K562 (cell line): ENCODE measurements around the gene ASB15. TPM values are rescaled to one million over a fixed set of nuclear protein-coding genes. Genes with fewer than 3 reads are reported as not detected.

Experiments used
- CEBPG ChIP-seq, 3 experiments: fragments of 200-800 bp in 1 of 3; sonication (Bioruptor generic) in 1 of 3; sonication (generic) in 1 of 3; formaldehyde crosslinking in 1 of 3; IDR thresholded peaks in 2 of 3; conservative IDR thresholded peaks in 1 of 3; 2 replicates each; pipeline versions ENCODE4 v1.6.1 to v1.8.0; 2016 to 2022; ENCODE audit warnings: missing compliant biosample characterization in 2 of 3, missing genetic modification characterization in 2 of 3, mild to moderate bottlenecking in 1 of 3, missing genetic modification reagents in 1 of 3
- DPF2 ChIP-seq: fragments of 450-650 bp; IDR thresholded peaks from 2 replicates; pipeline ENCODE4 v1.6.1; 2016
- KLF1 ChIP-seq: fragments of 450-650 bp; IDR thresholded peaks from 2 replicates; pipeline ENCODE4 v1.6.1; 2016; ENCODE audit warnings: missing genetic modification characterization, missing compliant biosample characterization
- MEIS2 ChIP-seq: fragments of 450-650 bp; IDR thresholded peaks from 2 replicates; pipeline ENCODE4 v1.6.1; 2014; ENCODE audit warnings: mild to moderate bottlenecking; ENCODE audit not compliant: partially characterized antibody
- POLR2B ChIP-seq: fragments of 450-650 bp; IDR thresholded peaks from 2 replicates; pipeline ENCODE4 v1.6.1; 2018; ENCODE audit warnings: low read depth; ENCODE audit not compliant: partially characterized antibody
- TEAD2 ChIP-seq: fragments of 450-650 bp; IDR thresholded peaks from 2 replicates; pipeline ENCODE4 v1.6.1; 2016; ENCODE audit warnings: missing genetic modification characterization, control low read depth, missing compliant biosample characterization
- ZNF133 ChIP-seq: fragments of 250-450 bp; sonication (Bioruptor Pico); IDR thresholded peaks from 2 replicates; pipeline ENCODE4 v1.4.0; 2020; ENCODE audit warnings: mild to moderate bottlenecking
- polyA plus RNA-seq, 8 experiments: library from polyadenylated mRNA; depleted of rRNA in 4 of 8; stranded (reverse) in 5 of 8; unstranded in 3 of 8; fragments of >200 nt; fragmentation: Nextera tagmentation in 2 of 8; fragmentation: Illumina TruSeq in 1 of 8; extraction: Ambion mirVana in 2 of 8; extraction: Trizol in 1 of 8; gene quantifications; 2 replicates each; pipeline versions ENCODE4 v1.2.1 to v1.2.3, GENCODE V29; 2011 to 2014; ENCODE audit warnings: inconsistent platforms in 1 of 8, missing spikeins in 1 of 8
- total RNA-seq, 7 experiments: library from RNA; depleted of rRNA in 6 of 7; stranded (reverse); fragments of >200 nt in 6 of 7; fragmentation: Illumina TruSeq in 2 of 7; extraction: Trizol in 2 of 7; gene quantifications; 2 replicates each; pipeline versions ENCODE4 v1.2.1 to v1.2.3, GENCODE V29; 2011 to 2021; ENCODE audit warnings: low replicate concordance in 1 of 7
- TF ChIP-seq, protein P1 (sequence below): sonication (generic); IDR thresholded peaks from 2 replicates; pipeline ENCODE4 v1.6.1; 2016
- TF ChIP-seq, protein P2 (sequence below): fragments of 250-450 bp; sonication (Bioruptor Pico); IDR thresholded peaks from 2 replicates; pipeline ENCODE4 v1.8.0; 2021; ENCODE audit warnings: mild to moderate bottlenecking, moderate library complexity
- TF ChIP-seq, protein P3 (sequence below), 2 experiments: IDR thresholded peaks in 1 of 2; conservative IDR thresholded peaks in 1 of 2; 2 replicates each; pipeline ENCODE4 v1.6.1; 2016; ENCODE audit warnings: low read depth in 2 of 2, mild to moderate bottlenecking in 1 of 2, missing compliant biosample characterization in 1 of 2, missing genetic modification characterization in 1 of 2, moderate library complexity in 1 of 2

ASB15 gene
- total and polyA plus RNA-seq, 9 of the 15 experiments (the other 6 are each of a cell fraction or from before 2014, with no cell fraction given), result 0.03 to 0.14 (median 0.04) TPM; not detected in 3

DNA sequence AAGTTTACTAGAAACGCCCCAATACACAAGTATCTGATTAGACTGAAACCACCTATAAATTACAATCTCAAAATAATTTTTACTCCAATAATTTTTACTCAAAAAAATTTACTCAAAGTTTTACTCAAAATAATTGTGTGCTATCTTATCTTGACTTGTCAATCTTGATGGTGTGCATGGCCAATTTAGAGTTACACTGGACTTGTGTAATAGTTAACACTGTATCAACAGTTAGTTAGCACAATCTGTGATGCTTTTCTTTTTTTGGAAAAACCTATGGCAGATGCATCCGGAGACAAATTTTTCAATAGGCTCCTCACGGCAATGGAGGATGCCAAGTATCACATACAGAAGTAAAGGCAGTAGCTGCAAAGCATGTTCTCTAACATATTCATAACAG lies 79.0 kb downstream of the ASB15 start (continued):
- TF ChIP-seq, protein P1, sequence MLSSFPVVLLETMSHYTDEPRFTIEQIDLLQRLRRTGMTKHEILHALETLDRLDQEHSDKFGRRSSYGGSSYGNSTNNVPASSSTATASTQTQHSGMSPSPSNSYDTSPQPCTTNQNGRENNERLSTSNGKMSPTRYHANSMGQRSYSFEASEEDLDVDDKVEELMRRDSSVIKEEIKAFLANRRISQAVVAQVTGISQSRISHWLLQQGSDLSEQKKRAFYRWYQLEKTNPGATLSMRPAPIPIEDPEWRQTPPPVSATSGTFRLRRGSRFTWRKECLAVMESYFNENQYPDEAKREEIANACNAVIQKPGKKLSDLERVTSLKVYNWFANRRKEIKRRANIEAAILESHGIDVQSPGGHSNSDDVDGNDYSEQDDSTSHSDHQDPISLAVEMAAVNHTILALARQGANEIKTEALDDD, result peak; percentile 72
- peak; percentile 18 for TF ChIP-seq POLR2B
- TF ChIP-seq KLF1 (tag), result no peak
- TF ChIP-seq ZNF133, result no peak
- TF ChIP-seq CEBPG (CRISPR knock-in tag; IDR thresholded peaks at IDR 0.05), result no peak
- peak in 1 of 2 experiments; percentile 61; a peak in 3 of 4 replicates for TF ChIP-seq CEBPG (tag; conservative IDR thresholded peaks at IDR 0.05 in 1 of 2, IDR thresholded peaks at IDR 0.05 in 1 of 2)
- TF ChIP-seq DPF2, result peak; percentile 30; the same call in 1 of the 2 replicates
- TF ChIP-seq, protein P2, sequence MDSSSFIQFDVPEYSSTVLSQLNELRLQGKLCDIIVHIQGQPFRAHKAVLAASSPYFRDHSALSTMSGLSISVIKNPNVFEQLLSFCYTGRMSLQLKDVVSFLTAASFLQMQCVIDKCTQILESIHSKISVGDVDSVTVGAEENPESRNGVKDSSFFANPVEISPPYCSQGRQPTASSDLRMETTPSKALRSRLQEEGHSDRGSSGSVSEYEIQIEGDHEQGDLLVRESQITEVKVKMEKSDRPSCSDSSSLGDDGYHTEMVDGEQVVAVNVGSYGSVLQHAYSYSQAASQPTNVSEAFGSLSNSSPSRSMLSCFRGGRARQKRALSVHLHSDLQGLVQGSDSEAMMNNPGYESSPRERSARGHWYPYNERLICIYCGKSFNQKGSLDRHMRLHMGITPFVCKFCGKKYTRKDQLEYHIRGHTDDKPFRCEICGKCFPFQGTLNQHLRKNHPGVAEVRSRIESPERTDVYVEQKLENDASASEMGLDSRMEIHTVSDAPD (CRISPR knock-in tag), result no peak
- TF ChIP-seq, protein P3, sequence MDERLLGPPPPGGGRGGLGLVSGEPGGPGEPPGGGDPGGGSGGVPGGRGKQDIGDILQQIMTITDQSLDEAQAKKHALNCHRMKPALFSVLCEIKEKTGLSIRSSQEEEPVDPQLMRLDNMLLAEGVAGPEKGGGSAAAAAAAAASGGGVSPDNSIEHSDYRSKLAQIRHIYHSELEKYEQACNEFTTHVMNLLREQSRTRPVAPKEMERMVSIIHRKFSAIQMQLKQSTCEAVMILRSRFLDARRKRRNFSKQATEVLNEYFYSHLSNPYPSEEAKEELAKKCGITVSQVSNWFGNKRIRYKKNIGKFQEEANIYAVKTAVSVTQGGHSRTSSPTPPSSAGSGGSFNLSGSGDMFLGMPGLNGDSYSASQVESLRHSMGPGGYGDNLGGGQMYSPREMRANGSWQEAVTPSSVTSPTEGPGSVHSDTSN (CRISPR knock-in tag; IDR thresholded peaks at IDR 0.05; ENCODE audit: low read depth), result no peak
- TF ChIP-seq, protein P3 (tag; conservative IDR thresholded peaks at IDR 0.05; ENCODE audit: low read depth), result peak; percentile 85
- peak; percentile 93 for TF ChIP-seq MEIS2
- no peak for TF ChIP-seq TEAD2 (tag)
